GM21360 (cell line): Measurements from ENCODE around the gene CAVIN2.

Source experiments
- ATAC-seq: cut with Tn5 transposase; IDR thresholded peaks from one replicate; pipeline ENCODE4 v1.9.1; 2021; ENCODE audit warnings: mild to moderate bottlenecking, moderate library complexity; ENCODE audit not compliant: unreplicated experiment

The CAVIN2 gene

GRCh38 chr2:191866195-191866594 is 19.3 kb upstream of the CAVIN2 start:
- no peak for ATAC-seq

GRCh38 chr2:191864628-191865374 is 17.9 kb upstream of the CAVIN2 start:
- ATAC-seq, result no peak

- no peak for ATAC-seq
Measured at GRCh38 chr2:191863988-191864387, 17.1 kb upstream of the CAVIN2 start.

GRCh38 chr2:191862156-191862775 is 15.4 kb upstream of the CAVIN2 start:
- no peak for ATAC-seq

- no peak for ATAC-seq
Measured at GRCh38 chr2:191860760-191861466, 14.0 kb upstream of the CAVIN2 start.

- no peak for ATAC-seq
Measured at GRCh38 chr2:191859681-191860080, 12.8 kb upstream of the CAVIN2 start.

GRCh38 chr2:191857886-191858285 is 11.0 kb upstream of the CAVIN2 start:
- no peak for ATAC-seq

- ATAC-seq, result no peak
Measured at GRCh38 chr2:191857259-191857805, 10.4 kb upstream of the CAVIN2 start.

GRCh38 chr2:191856111-191856876 is 9.4 kb upstream of the CAVIN2 start:
- ATAC-seq, result no peak

GRCh38 chr2:191855382-191855781 is 8.5 kb upstream of the CAVIN2 start:
- ATAC-seq, result no peak

GRCh38 chr2:191854382-191855372 is 7.8 kb upstream of the CAVIN2 start:
- ATAC-seq, result no peak

- no peak for ATAC-seq
Measured at GRCh38 chr2:191853843-191854242, 7.0 kb upstream of the CAVIN2 start.

- no peak for ATAC-seq
Measured at GRCh38 chr2:191851158-191851557, 4.3 kb upstream of the CAVIN2 start.

GRCh38 chr2:191848771-191849767 is 2.2 kb upstream of the CAVIN2 start:
- no peak for ATAC-seq

- no peak for ATAC-seq
Measured at GRCh38 chr2:191847764-191848163, 876 bp upstream of the CAVIN2 start.

GRCh38 chr2:191845876-191846514 is 893 bp downstream of the CAVIN2 start:
- no peak for ATAC-seq

- ATAC-seq, result no peak
Measured at GRCh38 chr2:191845248-191845715, 1.6 kb downstream of the CAVIN2 start.

GRCh38 chr2:191844706-191845105 is 2.2 kb downstream of the CAVIN2 start:
- no peak for ATAC-seq
